Activated T-cell treated with anti-CD3 and anti-CD28 coated beads, Interleukin-2, amount 50 U/mL, for 24 hours (primary cell): ENCODE measurements around the gene GRIA3.

Source experiments
- DNase-seq: peaks from one replicate; pipeline ENCODE4 v3.0.0-alpha.2; 2020
- H3K27ac Mint-ChIP-seq: 2 replicates; pipeline ENCODE4 v1.8.0; 2020; ENCODE audit warnings: mild to moderate bottlenecking, mixed read lengths
- H3K27me3 Mint-ChIP-seq: 2 replicates; pipeline ENCODE4 v1.8.0; 2020; ENCODE audit warnings: mixed read lengths
- H3K36me3 Mint-ChIP-seq: 2 replicates; pipeline ENCODE4 v1.8.0; 2020; ENCODE audit warnings: low read depth, mixed read lengths
- H3K4me1 Mint-ChIP-seq: 2 replicates; pipeline ENCODE4 v1.8.0; 2020; ENCODE audit warnings: low read depth, mixed read lengths
- H3K4me3 Mint-ChIP-seq: 2 replicates; pipeline ENCODE4 v1.8.0; 2020; ENCODE audit warnings: mild to moderate bottlenecking, moderate library complexity, mixed read lengths
- H3K9me3 Mint-ChIP-seq: 2 replicates; pipeline ENCODE4 v1.8.0; 2020; ENCODE audit warnings: mixed read lengths

The GRIA3 gene

DNA sequence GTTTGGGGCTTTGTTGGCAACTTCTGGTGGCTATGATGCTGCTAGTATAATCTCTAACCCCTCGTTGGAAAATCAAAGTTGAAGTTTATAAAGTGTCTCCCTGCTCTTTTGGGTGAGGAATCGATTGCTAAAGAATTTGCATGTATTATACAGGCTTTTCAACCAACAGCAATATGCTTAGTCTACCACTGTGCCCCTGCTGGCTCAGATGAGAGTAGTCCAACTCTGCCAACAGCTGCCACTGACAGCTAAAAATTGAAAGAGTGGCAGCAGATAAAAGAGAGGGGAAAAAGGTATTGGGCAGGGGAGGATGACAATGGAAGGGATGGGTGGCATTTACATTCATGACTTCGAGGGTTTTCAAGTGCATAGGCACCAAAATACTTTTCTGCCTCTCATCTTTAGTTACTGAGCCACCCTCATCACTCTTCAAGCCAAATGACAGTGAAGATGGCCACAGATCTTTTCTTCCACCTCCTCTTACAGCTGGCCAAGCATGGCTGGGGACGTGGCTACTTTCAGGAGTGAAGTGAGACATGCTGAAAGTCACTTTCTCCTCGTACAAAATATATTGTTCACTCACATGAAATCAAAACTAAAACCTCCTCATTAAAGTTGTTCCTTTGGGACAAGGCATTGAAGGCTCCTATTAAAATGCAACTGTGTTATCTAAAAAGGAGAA is 2.7 kb upstream of the GRIA3 start:
- Mint-ChIP-seq H3K4me1 (no peaks in the 10 kb centered on the region), H3K36me3 (no peaks in the 10 kb centered on the region), H3K27ac (no peak overlapping the region), H3K27me3 (peaks cover 70% of the 10 kb centered on the region), H3K9me3 (no peaks in the 10 kb centered on the region), H3K4me3 (no peak overlapping the region)
- no peak for DNase-seq

DNA sequence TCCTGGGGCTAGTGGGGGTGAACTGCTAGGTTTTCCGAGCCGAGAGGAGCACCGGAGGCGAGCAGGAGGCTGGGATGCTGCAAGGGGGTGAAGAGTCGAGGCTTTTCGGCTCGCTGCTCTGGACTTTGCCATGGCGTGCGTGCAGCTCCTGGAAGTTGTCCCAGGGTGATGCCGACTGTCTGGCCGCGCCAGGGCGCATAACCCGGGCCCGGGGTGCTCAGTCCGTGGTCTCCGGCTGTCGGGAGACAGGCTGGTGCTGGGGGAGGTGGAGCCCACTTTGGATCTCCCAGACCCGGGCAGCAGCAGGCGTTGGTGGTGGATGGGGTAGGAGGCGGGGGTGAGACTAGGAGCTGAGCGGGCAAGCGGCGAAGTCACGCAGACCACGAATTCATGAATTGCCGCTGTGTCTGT is 793 bp downstream of the GRIA3 start:
- no peak overlapping the region for H3K4me3 Mint-ChIP-seq

DNA sequence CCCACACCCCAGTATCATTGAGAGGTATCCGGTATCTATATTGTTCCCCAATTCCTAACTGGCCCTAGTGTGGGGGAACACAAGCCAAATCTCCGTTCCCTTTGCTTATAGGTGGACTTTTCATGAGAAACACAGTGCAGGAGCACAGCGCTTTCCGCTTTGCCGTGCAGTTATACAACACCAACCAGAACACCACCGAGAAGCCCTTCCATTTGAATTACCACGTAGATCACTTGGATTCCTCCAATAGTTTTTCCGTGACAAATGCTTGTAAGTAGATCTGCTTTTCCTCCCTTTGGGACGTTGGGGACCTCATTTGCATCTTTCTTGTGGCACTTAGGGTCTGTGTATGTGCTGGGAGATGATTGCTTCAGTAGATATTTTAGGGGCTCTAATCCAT is 1.6 kb downstream of the GRIA3 start:
- Mint-ChIP-seq H3K36me3 (no peaks in the 10 kb centered on the region), H3K4me3 (no peak overlapping the region), H3K27me3 (peaks cover 82% of the 10 kb centered on the region), H3K27ac (no peak overlapping the region), H3K9me3 (no peaks in the 10 kb centered on the region), H3K4me1 (no peaks in the 10 kb centered on the region)
- DNase-seq, result no peak

More for the DNA sequence above, 793 bp downstream of the GRIA3 start:
- Mint-ChIP-seq H3K36me3 (no peaks in the 10 kb centered on the region), H3K27ac (no peak overlapping the region), H3K4me1 (no peaks in the 10 kb centered on the region), H3K27me3 (peaks cover 84% of the 10 kb centered on the region), H3K9me3 (no peaks in the 10 kb centered on the region)
- no peak for DNase-seq

DNA sequence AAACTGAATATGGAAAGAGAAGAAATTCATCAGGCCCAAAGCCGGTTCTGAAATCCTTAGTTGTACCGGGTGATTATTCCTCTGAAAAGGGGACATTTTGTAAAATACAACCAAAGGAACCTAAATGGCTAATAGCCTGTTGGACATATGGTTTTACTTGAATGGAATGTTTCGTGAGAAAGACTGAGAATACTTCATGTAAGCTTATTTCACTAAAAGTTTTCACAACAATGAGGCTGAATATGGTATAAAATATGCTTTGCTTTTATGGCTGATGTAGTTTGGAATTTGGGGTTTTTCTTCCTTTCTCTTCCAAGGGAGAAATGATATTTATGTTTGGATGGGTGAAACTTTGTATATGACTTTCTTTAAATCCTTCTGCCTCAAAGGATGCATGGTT is 2.7 kb downstream of the GRIA3 start:
- H3K36me3 Mint-ChIP-seq, result no peaks in the 10 kb centered on the region
- peaks cover 85% of the 10 kb centered on the region for H3K27me3 Mint-ChIP-seq
- H3K9me3 Mint-ChIP-seq, result no peaks in the 10 kb centered on the region
- H3K27ac Mint-ChIP-seq, result no peak overlapping the region
- H3K4me3 Mint-ChIP-seq, result no peak overlapping the region
- no peaks in the 10 kb centered on the region for H3K4me1 Mint-ChIP-seq
- no peak for DNase-seq

DNA sequence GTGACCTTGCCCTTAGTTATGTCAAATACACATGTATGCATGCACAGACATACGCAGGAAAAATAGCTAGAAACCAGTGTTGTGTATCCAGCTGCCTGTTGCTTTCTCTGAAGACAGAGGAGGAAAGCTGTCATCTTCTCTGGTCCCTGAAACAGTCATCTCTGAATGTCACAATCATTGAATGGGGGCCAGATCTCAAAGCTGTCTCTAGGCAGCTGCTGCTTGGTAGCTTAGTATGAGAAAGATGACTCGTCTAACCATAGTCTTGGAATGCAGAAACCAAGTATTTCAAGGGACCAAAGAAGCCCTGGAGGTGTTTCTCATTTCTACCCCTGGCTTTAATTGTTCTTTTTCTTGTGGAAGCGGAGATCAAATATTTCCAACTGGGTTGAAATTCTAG is 4.0 kb downstream of the GRIA3 start:
- no peaks in the 10 kb centered on the region for H3K9me3 Mint-ChIP-seq
- no peak overlapping the region for H3K27ac Mint-ChIP-seq
- no peak for DNase-seq
- H3K36me3 Mint-ChIP-seq, result no peaks in the 10 kb centered on the region
- H3K27me3 Mint-ChIP-seq, result peaks cover 74% of the 10 kb centered on the region
- H3K4me3 Mint-ChIP-seq, result no peak overlapping the region
- no peaks in the 10 kb centered on the region for H3K4me1 Mint-ChIP-seq

- Mint-ChIP-seq H3K9me3 (no peaks in the 10 kb centered on the region), H3K27ac (no peak overlapping the region), H3K4me1 (no peaks in the 10 kb centered on the region), H3K27me3 (peaks cover 67% of the 10 kb centered on the region), H3K4me3 (no peak overlapping the region), H3K36me3 (no peaks in the 10 kb centered on the region)
- no peak for DNase-seq
These were observed 5.3 kb downstream of the GRIA3 start for GRCh38 chrX:123189338-123189737.

- Mint-ChIP-seq H3K9me3 (no peaks in the 10 kb centered on the region), H3K4me1 (no peaks in the 10 kb centered on the region), H3K36me3 (no peaks in the 10 kb centered on the region), H3K4me3 (no peak overlapping the region), H3K27me3 (peaks cover 61% of the 10 kb centered on the region), H3K27ac (no peak overlapping the region)
- DNase-seq, result no peak
These were observed 6.0 kb downstream of the GRIA3 start for GRCh38 chrX:123190096-123190495.

- H3K27ac Mint-ChIP-seq, result no peak overlapping the region
- no peaks in the 10 kb centered on the region for H3K4me1 Mint-ChIP-seq
These were observed 9.0 kb downstream of the GRIA3 start for GRCh38 chrX:123193101-123193500.

DNA sequence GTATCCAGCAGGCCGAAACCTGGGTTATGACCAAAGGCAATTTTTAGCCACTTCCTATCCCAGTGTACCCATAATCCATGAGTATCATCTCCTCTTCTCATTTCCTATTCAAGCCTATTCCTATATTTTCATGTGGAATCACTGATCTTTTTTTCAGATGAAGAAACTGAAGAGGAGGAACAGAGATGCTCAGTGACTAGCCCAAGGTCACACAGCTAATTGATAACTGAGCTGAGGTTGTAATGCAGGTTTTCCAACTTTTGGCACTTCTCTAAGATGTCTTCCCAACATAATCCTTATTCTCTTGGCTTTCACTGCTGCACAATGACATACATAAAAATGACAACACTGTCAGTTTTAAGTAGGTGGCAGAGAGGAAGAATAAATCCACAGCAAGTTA is 15.3 kb downstream of the GRIA3 start:
- Mint-ChIP-seq H3K27me3 (peaks cover 14% of the 10 kb centered on the region), H3K4me3 (no peak overlapping the region), H3K36me3 (no peaks in the 10 kb centered on the region), H3K4me1 (no peaks in the 10 kb centered on the region), H3K27ac (no peak overlapping the region), H3K9me3 (no peaks in the 10 kb centered on the region)
- no peak for DNase-seq

More at GRCh38 chrX:123193101-123193500, 9.0 kb downstream of the GRIA3 start:
- no peak for DNase-seq
- Mint-ChIP-seq H3K36me3 (no peaks in the 10 kb centered on the region), H3K4me3 (no peak overlapping the region), H3K9me3 (no peaks in the 10 kb centered on the region), H3K27me3 (peaks cover 37% of the 10 kb centered on the region)

GRCh38 chrX:123201720-123202119 is 17.6 kb downstream of the GRIA3 start:
- H3K4me1 Mint-ChIP-seq, result no peaks in the 10 kb centered on the region
- no peak for DNase-seq
- H3K4me3 Mint-ChIP-seq, result no peak overlapping the region
- H3K27ac Mint-ChIP-seq, result no peak overlapping the region
- H3K36me3 Mint-ChIP-seq, result no peaks in the 10 kb centered on the region
- no peaks in the 10 kb centered on the region for H3K9me3 Mint-ChIP-seq
- H3K27me3 Mint-ChIP-seq, result peaks cover 17% of the 10 kb centered on the region

DNA sequence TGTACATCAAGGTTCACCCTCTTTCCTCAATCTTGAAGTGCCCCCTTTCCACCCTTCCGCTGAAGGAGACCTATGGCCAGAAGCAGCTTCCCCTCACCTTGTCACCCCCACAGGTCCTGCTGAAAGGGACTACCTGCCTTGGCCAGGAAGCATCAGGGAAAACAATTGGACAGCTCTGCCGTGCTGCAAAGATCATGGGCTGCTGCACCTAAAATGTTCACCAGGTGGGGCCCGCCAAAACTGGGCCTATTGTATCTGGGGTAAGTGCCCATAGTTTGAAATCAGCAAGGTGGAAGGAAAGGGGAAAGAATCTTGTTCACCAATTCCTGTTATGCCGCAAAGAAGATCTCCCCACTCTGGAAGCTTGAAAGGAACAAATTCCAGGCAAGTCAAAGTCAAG is 18.4 kb downstream of the GRIA3 start:
- no peak overlapping the region for H3K4me3 Mint-ChIP-seq
- no peaks in the 10 kb centered on the region for H3K9me3 Mint-ChIP-seq
- no peak overlapping the region for H3K27ac Mint-ChIP-seq
- peaks cover 14% of the 10 kb centered on the region for H3K27me3 Mint-ChIP-seq
- no peaks in the 10 kb centered on the region for H3K4me1 Mint-ChIP-seq
- no peak for DNase-seq
- no peaks in the 10 kb centered on the region for H3K36me3 Mint-ChIP-seq

- no peaks in the 10 kb centered on the region for H3K36me3 Mint-ChIP-seq
- H3K27me3 Mint-ChIP-seq, result peaks cover 23% of the 10 kb centered on the region
- no peaks in the 10 kb centered on the region for H3K4me1 Mint-ChIP-seq
- no peak overlapping the region for H3K4me3 Mint-ChIP-seq
- DNase-seq, result no peak
- H3K9me3 Mint-ChIP-seq, result no peaks in the 10 kb centered on the region
- no peak overlapping the region for H3K27ac Mint-ChIP-seq
These were observed 19.7 kb downstream of the GRIA3 start for GRCh38 chrX:123203772-123204171.

GRCh38 chrX:123206176-123206575 is 22.1 kb downstream of the GRIA3 start:
- Mint-ChIP-seq H3K36me3 (no peaks in the 10 kb centered on the region), H3K9me3 (no peaks in the 10 kb centered on the region), H3K4me3 (no peak overlapping the region), H3K4me1 (no peaks in the 10 kb centered on the region), H3K27ac (no peak overlapping the region), H3K27me3 (peaks cover 29% of the 10 kb centered on the region)
- DNase-seq, result no peak

DNA sequence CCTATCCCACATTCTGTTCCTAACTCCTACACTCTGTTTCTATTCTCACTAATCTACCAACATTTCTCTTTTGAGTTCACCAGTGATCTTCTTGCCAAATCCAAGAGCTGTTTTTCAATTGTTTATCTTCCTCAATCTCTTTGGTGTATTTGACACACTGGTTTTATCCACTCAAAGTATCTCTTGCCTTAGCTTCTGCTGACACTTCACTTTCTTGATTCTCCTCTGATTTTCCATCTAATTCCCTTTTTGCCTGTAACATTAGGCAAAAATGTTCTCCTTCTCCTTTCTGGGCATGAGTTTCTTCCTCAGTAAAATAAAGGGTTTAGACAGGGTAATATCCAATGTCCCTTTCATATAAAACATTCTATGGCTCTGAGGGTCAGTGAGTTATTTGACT is 26.2 kb downstream of the GRIA3 start:
- H3K9me3 Mint-ChIP-seq, result no peaks in the 10 kb centered on the region
- H3K36me3 Mint-ChIP-seq, result no peaks in the 10 kb centered on the region

DNA sequence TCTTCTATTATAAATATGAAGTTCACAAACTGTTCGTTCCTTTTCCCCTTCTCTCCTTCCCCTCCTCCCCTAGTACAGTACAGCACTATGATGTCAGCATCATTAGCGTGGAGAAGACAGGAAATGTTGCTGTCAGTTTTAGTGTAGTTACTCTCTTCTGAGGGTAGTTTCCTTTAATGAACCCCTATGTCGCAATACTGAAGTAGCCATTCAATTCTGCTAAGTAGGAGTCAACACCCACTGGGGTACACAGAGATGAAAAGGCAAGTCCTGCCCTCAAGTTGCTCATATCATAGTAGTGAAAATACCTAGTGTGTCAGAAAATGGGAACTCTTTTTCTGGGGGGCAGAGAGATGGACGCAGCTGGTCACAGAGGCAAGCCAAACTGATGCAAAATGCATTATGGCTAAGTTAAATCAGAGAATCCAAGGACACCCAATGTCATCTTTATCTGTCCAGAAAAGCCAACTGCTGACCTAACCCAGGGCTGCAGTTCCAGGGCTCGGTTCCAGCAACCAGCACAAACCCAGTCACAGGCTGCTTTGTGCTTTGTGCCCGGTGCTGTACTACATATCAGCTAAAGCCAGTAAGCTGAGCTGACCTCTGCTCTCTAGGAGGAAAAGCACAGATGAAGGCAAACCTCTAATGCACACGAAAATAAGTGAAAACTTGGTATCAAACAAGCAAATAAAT is 31.5 kb downstream of the GRIA3 start:
- no peak overlapping the region for H3K4me3 Mint-ChIP-seq
- H3K27me3 Mint-ChIP-seq, result peaks cover 16% of the 10 kb centered on the region
- H3K36me3 Mint-ChIP-seq, result no peaks in the 10 kb centered on the region
- no peak for DNase-seq
- no peaks in the 10 kb centered on the region for H3K9me3 Mint-ChIP-seq
- H3K4me1 Mint-ChIP-seq, result no peaks in the 10 kb centered on the region
- H3K27ac Mint-ChIP-seq, result no peak overlapping the region

More for the DNA sequence above, 26.2 kb downstream of the GRIA3 start:
- no peaks in the 10 kb centered on the region for H3K4me1 Mint-ChIP-seq
- DNase-seq, result no peak
- peaks cover 24% of the 10 kb centered on the region for H3K27me3 Mint-ChIP-seq
- H3K4me3 Mint-ChIP-seq, result no peak overlapping the region
- H3K27ac Mint-ChIP-seq, result no peak overlapping the region
